HepG2 (cell line): ENCODE results near the gene CACNA1G. TPM values are rescaled to one million over a fixed set of nuclear protein-coding genes. Genes with fewer than 3 reads are reported as not detected.

Source experiments
- AFF4 ChIP-seq: sonication (generic); formaldehyde crosslinking; IDR thresholded peaks from 2 replicates; pipeline ENCODE4 v1.4.0; 2020; ENCODE audit warnings: missing genetic modification reagents
- ASH2L ChIP-seq: fragments of 300-600, 200-600 bp; sonication (generic); IDR thresholded peaks from 2 replicates; pipeline ENCODE4 v1.7.0; 2017; ENCODE audit warnings: low read depth, mild to moderate bottlenecking, moderate library complexity, mixed read lengths, low read length; ENCODE audit not compliant: insufficient read length
- BCL6 ChIP-seq: IDR thresholded peaks from 2 replicates; pipeline ENCODE4 v1.6.1; 2016; ENCODE audit warnings: missing genetic modification reagents, missing compliant biosample characterization
- GABPB1 ChIP-seq: IDR thresholded peaks from 2 replicates; pipeline ENCODE4 v1.6.1; 2016; ENCODE audit warnings: mild to moderate bottlenecking, missing genetic modification reagents, moderate library complexity, missing compliant biosample characterization
- GLI4 ChIP-seq: sonication (generic); formaldehyde crosslinking; IDR thresholded peaks from 2 replicates; pipeline ENCODE4 v1.5.1; 2020; ENCODE audit warnings: missing genetic modification reagents, mild to moderate bottlenecking, moderate library complexity, borderline replicate concordance
- HNRNPLL ChIP-seq: fragments of 200-400 bp; formaldehyde crosslinking; IDR thresholded peaks from 2 replicates; pipeline ENCODE4 v1.6.1; 2017; ENCODE audit warnings: mild to moderate bottlenecking, low read depth, low read length; ENCODE audit not compliant: poor library complexity, severe bottlenecking
- MAFK ChIP-seq, 2 experiments: IDR thresholded peaks in 1 of 2; conservative IDR thresholded peaks in 1 of 2; 2 replicates each; pipeline ENCODE4 v1.6.1; 2011; ENCODE audit warnings: improper control_type of control experiment in 2 of 2, low read length in 2 of 2
- MTERF4 ChIP-seq: sonication (generic); formaldehyde crosslinking; IDR thresholded peaks from 2 replicates; pipeline ENCODE4 v1.8.0; 2023; ENCODE audit warnings: mild to moderate bottlenecking, missing genetic modification reagents
- MXD1 ChIP-seq: sonication (generic); formaldehyde crosslinking; IDR thresholded peaks from 2 replicates; pipeline ENCODE4 v1.4.0; 2020; ENCODE audit warnings: mild to moderate bottlenecking, missing genetic modification reagents
- MYPOP ChIP-seq: sonication (generic); formaldehyde crosslinking; IDR thresholded peaks from 2 replicates; pipeline ENCODE4 v1.8.1; 2023; ENCODE audit warnings: mild to moderate bottlenecking, moderate library complexity, missing genetic modification reagents
- NRL ChIP-seq: sonication (generic); formaldehyde crosslinking; IDR thresholded peaks from 2 replicates; pipeline ENCODE4 v1.5.0; 2020; ENCODE audit warnings: missing genetic modification reagents, mild to moderate bottlenecking, moderate library complexity, borderline replicate concordance
- RAD21 ChIP-seq: fragments of 450-650 bp; formaldehyde crosslinking; IDR thresholded peaks from 2 replicates; pipeline ENCODE4 v1.5.0; 2020; ENCODE audit warnings: mild to moderate bottlenecking
- RBM22 ChIP-seq: fragments of 200-400 bp; formaldehyde crosslinking; optimal IDR thresholded peaks from 2 replicates; pipeline ENCODE3; 2017; ENCODE audit warnings: mild to moderate bottlenecking, low read length, moderate library complexity
- SATB2 ChIP-seq: sonication (generic); formaldehyde crosslinking; IDR thresholded peaks from 2 replicates; pipeline ENCODE4 v1.5.0; 2020; ENCODE audit warnings: missing genetic modification reagents
- SIN3A ChIP-seq: IDR thresholded peaks from 2 replicates; pipeline ENCODE4 v1.6.1; 2011; ENCODE audit warnings: low read depth, mild to moderate bottlenecking, control low read depth, low read length, borderline replicate concordance
- TEAD2 ChIP-seq: sonication (generic); formaldehyde crosslinking; IDR thresholded peaks from 2 replicates; pipeline ENCODE4 v1.9.0; 2021; ENCODE audit warnings: missing genetic modification reagents
- ZNF292 ChIP-seq: sonication (generic); formaldehyde crosslinking; IDR thresholded peaks from 2 replicates; pipeline ENCODE4 v1.8.1; 2022; ENCODE audit warnings: mild to moderate bottlenecking, low read depth, missing genetic modification reagents, borderline replicate concordance
- ZNF569 ChIP-seq: sonication (generic); formaldehyde crosslinking; IDR thresholded peaks from 2 replicates; pipeline ENCODE4 v1.5.0; 2020; ENCODE audit warnings: mild to moderate bottlenecking, missing genetic modification reagents, moderate library complexity, borderline replicate concordance
- polyA plus RNA-seq, 8 experiments: library from polyadenylated mRNA; depleted of rRNA in 3 of 8; stranded (reverse) in 7 of 8; unstranded in 1 of 8; fragments of >200 nt; fragmentation: Illumina TruSeq in 4 of 8; extraction: Trizol in 4 of 8; gene quantifications; 2 replicates each; pipeline versions ENCODE4 v1.2.1 to v1.2.3, GENCODE V29; 2011 to 2016; ENCODE audit warnings: low read depth in 4 of 8, missing spikeins in 1 of 8, mixed read lengths in 1 of 8; ENCODE audit not compliant: insufficient read depth in 1 of 8
- total RNA-seq, 5 experiments: library from RNA; depleted of rRNA; stranded (reverse); fragments of >200 nt; fragmentation: Illumina TruSeq; extraction: Trizol; gene quantifications; 2 replicates each; pipeline ENCODE4 v1.2.3, GENCODE V29; 2016; ENCODE audit warnings: low read depth in 1 of 5

Gene CACNA1G
- total and polyA plus RNA-seq, 2 of the 13 experiments (the other 11 are each of a cell fraction or from before 2014, with no cell fraction given), result 0.02 TPM; not detected in 1

GRCh38 chr17:50518384-50519023 lies 42.0 kb upstream of the CACNA1G start (continued):
- TF ChIP-seq GABPB1 (CRISPR knock-in tag), result no peak; the same call in 1 of the 2 replicates
- no peak for TF ChIP-seq MTERF4 (CRISPR knock-in tag)
- no peak for TF ChIP-seq SIN3A
- no peak for TF ChIP-seq GLI4
- peak; percentile 13; the same call in 1 of the 2 replicates for TF ChIP-seq AFF4
- peak; percentile 49; the same call in 1 of the 2 replicates for TF ChIP-seq MXD1 (CRISPR knock-in tag)
- TF ChIP-seq ASH2L, result no peak
- TF ChIP-seq MYPOP (CRISPR knock-in tag), result peak; percentile 50; the same call in 1 of the 2 replicates
- no peak for TF ChIP-seq BCL6 (CRISPR knock-in tag)
- TF ChIP-seq ZNF292 (CRISPR knock-in tag), result peak; percentile 92
- no peak for TF ChIP-seq ZNF569 (CRISPR knock-in tag)
- peak; percentile 42; the same call in 1 of the 2 replicates for TF ChIP-seq NRL (CRISPR knock-in tag)
- TF ChIP-seq SATB2 (CRISPR knock-in tag), result no peak
- TF ChIP-seq RBM22, result no peak
- no peak for TF ChIP-seq HNRNPLL
- TF ChIP-seq MAFK (conservative IDR thresholded peaks at IDR 0.05 in 1 of 2, IDR thresholded peaks at IDR 0.05 in 1 of 2; ENCODE audit: low read length in 2 of 2), result no peak
- TF ChIP-seq TEAD2, result no peak
- TF ChIP-seq RAD21 (CRISPR knock-in tag), result 0 out of 2 replicates have a peak, but pooled peaks have one; percentile 32
